GM19468 (cell line): Measurements from ENCODE around the gene NDUFS6.
"Not testable (repeated sequence)": the region's sequence is repeated elsewhere in the genome, so short reads cannot be mapped to it uniquely, and the experiment has no call there.

ENCODE experiments used
- ATAC-seq: cut with Tn5 transposase; IDR thresholded peaks from one replicate; pipeline ENCODE4 v1.9.1; 2021; ENCODE audit warnings: mild to moderate bottlenecking, moderate library complexity, moderate number of reproducible peaks; ENCODE audit not compliant: unreplicated experiment; ENCODE audit errors: extremely low read depth

Gene NDUFS6

DNA sequence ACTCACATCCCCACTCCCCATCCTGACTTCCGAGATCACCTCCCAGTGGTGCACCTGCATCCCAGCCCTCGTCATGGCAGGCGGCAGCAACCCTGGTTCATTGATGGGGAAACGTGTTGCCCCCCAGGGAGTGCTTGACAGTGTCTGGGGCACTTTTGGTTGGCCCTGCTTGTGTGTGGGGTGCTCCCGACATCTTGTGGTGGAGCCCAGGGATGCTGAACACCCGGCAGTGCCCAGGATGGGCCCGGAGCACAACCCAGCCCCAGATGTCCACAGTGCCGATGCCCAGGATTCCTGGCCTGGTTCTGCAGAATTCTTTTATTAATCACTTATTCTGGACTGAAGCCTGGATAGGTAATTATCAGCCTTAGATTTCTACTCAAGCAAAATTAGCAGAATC is 5.3 kb upstream of the NDUFS6 start:
- no peak for ATAC-seq

DNA sequence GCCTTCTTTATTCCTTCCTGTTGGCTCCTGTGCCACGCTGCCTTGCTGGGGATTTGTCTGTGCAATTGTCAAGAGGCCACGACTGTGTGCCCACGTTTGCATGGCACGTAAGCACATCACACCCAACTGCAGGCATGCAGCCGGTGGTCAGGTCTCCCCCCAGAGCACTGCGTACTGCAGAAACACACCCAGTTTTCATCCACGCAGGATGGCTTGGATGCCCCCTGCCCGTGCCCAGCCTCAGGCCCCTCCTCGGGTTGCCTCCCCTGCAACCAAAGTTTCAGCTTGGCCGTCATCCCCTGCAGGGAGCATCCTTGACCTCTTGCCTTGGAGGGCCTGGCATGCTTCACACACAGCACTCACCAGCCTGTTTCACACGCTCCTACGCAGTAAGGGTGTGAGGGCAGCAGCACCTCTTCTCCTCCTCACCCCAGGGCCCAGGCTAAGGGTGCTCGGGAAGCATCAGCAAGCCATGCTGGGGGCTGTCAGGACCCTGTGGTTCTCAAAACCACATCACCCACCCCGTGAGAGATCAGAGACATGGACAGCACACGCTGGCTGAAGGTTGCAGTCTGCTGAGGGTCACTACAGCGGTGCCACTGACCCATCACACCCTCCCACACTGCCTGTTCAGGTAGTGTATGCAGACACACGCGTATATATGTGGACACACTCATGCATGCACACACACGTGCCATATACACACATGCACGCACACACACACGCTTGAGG is 4.7 kb upstream of the NDUFS6 start:
- no peak for ATAC-seq

DNA sequence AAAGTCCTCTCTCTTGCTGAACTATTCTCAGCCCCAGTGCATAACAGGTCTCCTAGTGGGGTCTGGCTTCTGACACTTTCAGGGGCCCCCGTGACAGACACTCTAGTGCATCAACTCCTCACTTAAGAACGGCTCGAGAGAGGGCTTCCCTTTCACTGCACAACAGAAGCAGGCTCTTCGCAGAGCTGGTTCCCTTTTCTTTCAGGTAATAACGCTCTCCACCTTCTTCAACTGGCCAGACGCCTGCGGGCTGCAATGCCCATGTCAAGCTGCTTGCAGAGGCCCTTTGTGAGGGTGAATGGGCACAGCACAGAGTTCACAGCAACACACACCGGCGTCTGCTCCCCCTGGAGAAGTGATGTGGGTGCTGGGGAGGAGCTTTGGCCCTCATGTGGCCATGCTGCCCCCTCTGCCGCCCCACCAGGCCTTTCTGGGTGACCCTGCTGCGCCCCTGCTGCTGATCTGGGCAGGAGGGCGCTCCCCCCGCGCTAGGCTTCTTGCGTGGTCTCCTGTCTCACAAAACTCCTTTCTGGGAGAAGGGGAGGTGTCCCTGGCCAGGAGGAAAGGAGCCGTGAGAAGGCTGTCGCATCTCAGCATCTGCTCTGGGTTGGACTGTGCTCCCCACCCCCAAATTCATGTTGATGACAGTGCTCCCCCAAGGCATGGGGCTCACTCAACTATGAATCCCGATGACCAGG is 4.0 kb upstream of the NDUFS6 start:
- no peak for ATAC-seq

DNA sequence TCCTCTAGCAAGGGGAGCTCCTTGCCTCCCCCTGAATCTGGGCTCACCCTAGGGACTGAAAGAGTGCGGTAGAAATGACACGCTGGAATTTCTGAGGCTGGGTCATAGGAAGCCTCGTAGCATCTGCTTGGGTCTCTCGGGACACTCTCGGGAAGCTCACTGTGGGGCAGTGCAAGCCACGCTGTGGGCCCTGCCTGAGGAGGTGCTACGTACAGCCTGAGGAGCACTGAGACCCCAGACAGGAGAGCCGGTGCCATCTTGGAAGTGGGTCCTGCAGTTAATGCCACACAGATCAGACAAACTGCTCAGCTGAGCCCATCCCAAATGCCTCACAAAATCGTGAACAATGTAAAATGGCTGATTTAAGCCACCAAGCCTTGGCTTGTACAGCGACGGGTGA is 3.4 kb upstream of the NDUFS6 start:
- ATAC-seq, result no peak

DNA sequence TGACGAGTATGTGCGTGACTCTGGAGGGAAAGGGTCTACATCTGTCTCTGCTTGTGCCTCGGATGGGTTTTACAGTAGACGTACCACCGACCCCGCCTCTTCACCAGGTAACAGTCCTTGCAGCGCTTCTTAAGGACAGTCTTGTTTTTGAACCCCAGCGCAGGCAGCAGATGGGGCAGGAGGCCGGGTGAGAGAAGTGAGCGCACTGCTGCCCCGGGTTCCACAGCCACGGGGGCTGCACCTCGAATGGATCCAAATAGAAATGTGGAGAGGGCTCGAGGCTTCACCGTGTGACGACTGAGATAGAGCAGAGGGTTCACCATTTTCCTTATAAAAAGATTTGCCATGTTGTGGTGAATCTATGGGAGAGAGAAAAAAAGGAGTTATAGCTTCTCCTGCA is 2.6 kb upstream of the NDUFS6 start:
- not testable (repeated sequence) for ATAC-seq

DNA sequence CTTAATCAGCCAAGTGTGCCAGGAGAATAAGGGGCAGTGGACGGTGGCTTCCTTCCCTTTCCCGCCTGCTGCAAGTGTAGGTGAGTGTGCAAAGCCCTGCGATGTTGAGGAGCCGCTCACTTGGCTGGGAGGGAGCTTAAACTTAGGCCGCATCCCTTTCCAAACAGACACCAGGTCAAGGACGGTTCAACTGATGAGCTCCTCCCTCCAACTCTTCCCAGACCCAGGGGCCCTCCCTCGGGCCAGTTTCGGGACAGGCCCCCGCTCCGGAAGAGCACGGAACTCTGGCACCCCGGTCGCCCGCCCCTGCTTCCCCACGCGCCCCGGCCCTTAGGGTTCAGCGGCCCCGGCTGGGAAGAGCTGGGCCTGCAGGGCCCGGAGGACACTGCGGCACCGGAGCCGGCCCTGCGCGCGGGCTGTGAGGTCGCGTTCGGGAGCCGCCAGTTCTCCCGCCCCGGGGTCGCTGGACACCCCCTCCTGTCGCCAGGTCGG is 2.1 kb upstream of the NDUFS6 start:
- ATAC-seq, result no peak

DNA sequence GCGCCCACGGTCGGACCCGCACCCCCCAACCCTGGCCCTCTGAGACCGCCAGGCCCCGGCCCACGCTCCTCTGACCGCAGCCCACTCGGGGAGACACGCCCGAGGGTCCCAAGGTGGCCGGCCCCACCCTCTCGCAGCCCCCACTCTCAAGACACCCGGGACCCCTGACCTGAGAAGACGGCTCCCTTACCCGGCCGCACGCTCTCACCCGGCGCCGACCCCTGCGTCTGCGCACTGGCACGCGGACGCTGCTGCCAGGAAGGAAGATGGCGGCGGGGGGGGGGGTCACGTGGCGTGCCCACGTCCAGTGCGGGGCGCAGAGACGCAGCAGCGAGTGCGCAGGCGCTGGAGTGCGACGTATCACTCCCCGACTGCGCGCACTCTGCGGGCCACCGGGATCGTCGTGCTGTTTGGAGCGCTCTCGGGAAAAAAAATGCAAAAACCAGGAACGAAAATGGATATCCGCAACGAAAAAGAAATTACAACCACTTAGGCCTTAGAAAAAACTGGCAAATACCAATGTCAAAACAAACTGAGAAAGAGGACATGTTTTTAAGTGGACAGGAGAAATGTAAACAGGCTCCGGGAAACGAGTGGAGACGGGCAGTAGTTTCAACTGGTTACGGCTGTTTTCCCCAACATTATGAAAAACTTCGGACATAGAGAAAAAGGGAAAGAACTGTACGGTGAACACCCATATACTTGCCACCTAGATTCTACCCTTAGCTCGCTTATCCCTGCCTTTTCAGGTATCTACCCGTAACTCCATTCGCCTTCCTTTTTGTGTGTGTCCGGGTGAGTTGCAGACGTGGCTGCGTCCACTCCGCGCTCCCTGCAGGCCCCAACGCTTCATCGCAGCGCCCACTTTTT is 1.4 kb upstream of the NDUFS6 start, which contains the start of gene MRPL36:
Gene MRPL36, minus strand, starts transcription at position 236 of the 870 bp plus-strand sequence. CDS start 902 bp downstream, outside the sequence.
- ATAC-seq, result peak; percentile 57

DNA sequence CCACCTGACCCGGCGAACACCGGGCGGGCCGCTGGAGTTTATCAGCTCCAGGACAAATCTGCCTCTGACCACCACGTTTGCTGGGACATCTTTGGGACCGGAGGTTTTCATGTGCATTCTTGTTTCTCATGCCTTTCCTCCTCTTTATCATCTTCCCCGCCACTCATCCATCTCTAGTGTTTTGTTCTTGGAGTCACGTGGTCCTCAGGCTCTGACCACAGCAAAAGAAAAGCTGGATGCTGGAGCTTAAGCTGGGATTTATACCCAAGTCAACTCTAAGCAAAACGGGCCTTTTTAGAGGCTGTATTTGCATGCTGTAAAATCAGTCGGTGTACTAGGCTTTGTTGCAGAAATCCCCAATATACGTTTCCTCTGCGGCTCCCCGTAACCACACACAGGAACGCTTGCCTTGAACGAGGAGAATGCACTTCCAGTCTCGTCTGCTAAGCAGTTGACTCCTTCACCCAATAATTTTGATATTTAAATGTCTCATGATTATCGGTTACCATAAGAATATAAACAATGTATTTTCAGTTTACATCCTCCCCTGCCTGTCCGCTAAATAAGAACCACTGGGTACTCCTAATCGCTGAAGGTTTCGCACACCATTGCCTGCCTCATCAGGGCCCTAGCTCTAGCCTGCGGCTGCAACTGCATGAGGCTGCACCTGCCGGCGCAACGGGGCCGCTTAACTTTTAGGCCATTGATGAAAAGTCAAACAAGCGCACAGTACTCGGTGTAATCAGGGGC is 560 bp upstream of the NDUFS6 start:
- peak; percentile 22 for ATAC-seq

DNA sequence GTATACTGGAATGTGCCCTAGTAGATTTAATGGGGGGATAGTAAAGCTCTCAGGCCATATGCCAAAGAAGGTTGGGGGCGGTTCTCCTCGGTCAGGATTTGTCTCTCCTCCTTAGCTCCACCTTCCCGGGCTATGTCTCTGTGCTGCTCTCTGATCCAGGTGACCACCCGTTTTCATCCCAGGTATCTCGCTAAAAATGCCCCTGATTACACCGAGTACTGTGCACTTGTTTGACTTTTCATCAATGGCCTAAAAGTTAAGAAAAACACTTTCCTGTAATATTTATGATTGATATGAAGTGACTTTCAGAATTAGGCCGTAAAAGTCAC is 724 bp downstream of the NDUFS6 start:
- ATAC-seq, result no peak

DNA sequence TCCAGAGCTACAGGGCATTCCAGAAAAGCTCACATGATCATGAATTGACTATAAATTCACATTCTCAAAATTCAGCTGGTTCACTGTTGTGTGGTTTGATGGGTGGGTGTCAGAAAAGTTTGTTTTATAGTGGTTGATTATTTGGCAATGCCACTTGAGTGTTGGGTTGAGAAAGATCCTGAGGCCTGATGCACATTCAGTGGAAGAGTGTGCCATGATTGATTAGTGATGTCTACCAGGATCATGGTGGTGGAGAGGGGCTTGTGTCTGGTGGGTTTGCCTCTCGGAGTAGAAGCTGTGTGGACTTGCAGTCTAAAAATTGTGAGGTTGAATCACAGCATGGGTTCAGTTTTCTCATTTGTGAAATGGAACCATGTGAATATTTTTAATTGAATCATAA is 2.0 kb downstream of the NDUFS6 start:
- ATAC-seq, result no peak

DNA sequence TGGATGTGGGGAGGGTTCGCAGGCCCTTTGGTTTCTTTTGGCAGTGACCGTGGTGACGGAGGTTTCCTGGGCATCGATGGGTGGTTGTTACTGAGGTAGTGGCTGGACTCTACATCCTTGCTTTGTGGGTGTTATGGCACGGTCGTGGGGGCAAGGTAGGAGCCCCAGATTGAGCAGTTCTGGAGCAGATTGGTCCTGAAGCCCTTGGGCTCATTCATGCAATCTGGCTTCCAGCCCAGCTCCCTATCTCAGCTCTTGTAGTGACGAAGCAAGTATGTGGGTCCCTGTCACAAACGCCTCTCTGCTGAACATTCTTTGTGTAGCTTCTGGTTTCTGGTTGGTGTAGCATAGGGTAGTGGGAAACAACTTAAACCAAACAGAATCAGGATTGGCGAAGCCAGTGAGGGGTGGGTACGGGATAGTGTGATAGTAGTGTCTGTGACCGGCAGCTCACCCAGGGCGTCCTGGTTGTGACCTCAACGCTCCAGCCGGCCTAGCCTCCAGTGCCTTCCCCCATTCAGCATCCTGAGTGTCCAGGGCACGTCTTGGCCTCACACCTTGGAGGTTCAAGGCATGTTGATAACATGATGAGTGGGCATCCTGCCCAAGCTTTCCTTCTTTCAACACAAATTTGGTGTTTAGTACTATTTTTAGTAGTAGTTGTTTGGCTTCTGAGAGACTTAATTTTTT is 2.9 kb downstream of the NDUFS6 start:
- ATAC-seq, result no peak

DNA sequence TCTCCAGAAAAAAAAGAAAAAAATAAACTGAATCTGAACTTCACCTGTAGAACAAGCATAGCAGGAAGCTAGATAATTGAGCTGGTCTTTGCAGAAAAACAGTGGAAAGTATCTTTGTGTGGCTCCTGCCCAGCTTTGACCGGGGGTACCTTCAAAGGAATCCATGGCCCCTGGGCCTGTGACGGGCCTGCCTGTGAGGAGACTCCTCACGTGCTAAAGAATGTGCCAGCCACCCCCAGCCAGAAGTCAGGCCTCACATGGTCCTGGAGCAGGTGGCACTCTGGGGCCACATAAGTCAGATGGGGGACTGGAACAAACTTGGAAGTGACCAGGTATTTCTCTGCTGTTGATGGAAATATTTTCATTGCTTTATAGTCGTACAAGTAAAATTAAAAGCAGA is 4.1 kb downstream of the NDUFS6 start:
- no peak for ATAC-seq

DNA sequence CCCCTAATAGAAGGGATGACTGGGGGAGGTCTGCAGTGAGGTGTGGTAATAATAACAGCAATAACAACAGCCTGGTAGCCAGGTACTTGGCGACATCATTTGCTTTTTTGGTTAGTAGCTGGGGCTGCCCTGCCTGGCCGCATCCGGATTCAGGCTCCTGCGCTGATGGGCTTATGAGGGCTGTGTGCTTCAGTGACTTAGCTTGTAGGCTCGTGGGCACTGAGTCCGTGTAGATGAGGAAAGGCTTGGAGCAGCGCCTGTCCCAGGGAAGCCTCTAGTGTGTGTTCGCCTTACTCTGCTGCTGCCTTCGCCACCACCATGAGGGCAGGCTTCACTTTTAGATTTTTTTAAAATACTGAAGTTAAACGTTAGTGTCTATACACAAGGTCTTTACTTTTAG is 4.5 kb downstream of the NDUFS6 start:
- ATAC-seq, result no peak

DNA sequence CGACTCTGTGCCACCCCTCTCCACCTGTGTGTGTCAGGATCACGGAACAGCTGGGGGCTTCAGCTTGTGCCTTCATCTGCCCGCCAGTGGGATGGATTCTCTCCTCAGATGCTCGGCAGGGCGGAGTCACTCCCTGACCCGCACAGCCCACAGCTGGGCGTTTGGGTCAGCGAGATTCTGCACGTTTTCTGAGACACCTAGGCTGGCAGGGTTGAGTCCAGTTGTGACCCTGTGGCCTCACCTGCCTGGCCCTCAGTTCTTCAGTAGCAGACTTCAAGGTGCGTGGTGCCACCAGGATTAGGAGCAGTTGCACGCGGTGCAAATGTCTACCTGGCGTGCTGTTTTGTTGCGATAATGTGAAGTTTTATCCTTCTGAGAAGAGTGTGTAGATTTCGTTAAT is 5.0 kb downstream of the NDUFS6 start:
- no peak for ATAC-seq

DNA sequence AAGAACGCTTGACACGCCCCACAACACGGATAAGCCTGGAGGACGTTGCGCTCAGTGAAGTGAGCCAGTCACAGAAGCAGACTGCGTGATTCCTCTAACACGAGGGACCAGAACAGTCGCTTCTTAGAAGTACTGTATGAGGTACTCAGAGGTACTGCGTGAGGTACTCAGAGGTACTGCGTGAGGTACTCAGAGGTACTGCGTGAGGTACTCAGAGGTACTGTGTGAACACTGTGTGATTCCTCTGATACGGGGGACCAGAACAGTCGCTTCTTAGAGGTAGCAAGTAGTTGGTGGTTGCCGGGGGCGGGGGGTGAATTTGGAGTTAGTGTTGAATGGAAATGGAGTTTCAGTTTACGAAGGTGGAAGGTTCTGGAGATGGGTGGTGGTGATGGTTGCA is 5.8 kb downstream of the NDUFS6 start:
- no peak for ATAC-seq

DNA sequence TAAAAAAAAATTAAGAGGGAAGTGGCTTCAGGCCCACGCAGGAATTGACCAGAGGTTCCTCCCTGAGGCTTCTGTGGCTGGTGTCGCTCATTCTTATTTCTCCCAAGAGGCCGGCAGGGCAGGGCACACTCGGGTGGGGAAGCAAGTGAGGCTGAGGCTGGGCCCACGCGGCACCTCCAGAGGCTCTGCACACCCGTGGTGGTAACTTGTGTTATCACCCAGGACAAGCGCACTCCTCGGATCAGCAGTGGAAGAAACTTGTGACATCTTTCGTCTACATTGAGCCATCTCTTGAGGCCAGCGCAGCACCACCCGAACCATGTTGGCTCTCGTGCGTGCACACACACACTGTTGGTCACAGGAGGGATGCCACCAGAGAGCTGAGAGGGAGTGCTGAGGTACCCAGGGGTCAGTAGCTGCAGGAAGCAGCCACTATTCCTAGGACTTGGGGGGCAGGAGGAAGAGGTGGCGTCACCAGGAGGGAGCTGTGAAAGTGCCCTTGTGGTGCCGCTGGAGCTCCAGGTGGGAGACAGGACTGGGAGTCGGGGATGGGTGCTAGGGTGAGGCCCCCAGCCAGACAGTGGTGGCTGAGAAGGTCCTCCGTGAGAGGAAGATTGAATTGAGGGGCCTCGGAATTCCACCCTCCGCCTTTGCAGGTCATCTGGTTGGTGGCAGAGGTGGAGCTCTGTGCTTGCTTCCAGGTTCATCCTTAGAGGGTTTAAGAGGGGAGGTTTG is 6.4 kb downstream of the NDUFS6 start:
- no peak for ATAC-seq

DNA sequence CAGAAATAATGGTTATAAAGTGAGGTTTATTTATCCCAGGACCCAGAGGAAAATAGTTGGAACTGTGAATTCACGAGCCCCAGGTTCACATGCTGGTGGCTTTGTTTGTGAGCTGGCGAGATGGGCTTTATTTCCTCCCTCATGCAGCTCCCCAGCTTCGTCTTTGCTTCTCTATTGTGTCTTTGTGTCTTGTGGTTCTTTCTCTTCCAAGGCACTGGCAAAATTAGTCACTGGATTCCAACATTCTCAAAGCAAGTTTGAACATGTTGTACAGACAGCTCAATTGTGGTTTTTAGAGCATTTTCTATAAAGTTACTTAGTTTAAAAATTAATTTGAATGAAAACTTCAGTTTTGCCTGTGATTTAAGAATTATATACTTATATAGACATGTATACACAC is 7.2 kb downstream of the NDUFS6 start:
- no peak for ATAC-seq

DNA sequence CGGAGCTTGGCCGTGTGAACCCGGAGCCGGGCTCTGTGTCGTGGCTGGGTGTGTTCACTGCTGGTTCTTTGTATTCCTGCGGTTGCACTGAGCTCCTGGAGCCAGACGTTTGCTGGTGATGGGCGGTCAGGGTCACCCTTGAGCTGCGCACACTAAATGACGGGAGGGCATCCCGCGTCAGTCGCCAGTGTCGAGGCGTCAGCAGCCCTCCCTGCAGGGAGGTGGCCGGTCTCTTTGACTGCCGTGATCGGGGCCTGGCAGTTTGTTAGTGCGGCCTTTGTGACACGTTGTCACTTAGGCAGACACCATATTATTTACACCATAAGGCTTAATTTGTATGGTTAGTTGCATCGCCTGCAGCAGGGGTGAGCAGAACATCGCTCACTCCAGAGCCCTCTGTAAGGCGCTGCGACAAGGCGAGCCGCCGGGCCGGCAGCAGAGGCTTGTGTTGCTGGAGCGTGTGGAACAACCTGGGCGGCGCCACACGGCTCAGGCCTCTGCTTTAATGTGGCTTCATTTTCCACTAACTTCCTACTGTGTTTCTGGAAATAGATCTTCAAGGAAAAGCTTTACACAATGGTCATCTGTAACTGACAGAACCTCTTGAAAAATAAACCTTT is 8.3 kb downstream of the NDUFS6 start:
- ATAC-seq, result no peak
